HK-2 (cell line): ENCODE data around the gene GPR148.

ENCODE experiments used
- DNase-seq: peaks from one replicate; pipeline ENCODE4 v3.0.0-alpha.2; 2018; ENCODE audit not compliant: unreplicated experiment

GPR148 gene

DNA sequence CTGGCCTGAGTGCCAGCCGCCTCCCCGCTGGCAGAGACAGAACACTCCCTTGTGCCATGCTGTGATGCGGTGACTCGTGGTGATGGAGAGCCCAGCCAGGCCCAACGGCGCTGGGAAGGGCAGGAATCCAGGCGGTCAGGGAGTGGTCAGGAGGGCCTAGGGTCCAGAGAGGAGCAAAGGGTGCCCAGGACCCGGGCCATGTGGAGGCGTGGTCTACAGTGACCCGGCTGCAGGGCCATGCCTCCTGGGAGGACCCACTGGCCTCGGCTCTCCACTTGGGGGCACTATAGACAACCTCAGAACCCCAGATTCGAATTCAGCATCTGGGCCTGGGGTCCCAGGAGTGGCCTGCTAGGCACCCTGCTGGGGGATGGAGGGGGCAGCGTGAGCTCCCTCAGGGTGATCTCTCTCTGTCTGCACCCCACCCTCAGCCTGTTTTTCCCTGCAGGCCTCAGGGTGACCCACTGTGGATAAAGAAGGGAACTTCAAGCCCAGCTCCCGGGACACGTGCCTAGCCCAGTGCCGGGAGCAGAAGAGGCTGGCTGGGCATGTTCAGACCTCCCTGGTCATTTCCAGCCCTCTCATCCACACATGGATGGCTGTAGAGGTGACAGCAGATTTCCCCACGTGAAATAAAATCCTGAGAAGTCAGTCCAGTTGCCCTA lies 39.5 kb downstream of the GPR148 start:
- no peak for DNase-seq

DNA sequence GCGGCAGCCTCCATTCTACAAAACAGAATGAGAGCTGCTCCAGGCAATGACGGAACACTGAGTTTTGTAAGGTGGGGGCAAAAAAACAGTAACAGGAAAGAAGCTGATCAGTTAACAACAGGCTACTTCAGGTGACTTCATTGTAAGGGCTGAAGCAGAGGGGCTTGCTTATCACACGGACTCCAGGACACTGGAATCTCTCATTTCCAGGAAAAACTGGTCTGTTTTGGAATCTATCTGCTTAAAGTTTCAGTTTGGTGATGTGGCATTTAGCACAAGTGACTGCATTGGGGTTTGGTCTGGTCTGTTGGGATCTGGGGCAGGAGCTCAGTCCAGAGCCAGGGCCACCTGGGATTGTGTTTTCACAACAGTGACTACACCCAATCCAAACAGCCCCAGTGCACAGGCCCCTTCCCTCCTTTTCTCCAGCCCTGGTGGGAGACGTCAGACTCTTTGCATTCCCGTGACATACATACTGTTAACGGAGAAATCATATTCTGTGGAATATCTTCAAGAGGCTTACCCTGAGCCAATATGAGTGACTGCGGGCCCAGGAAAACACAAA lies 40.6 kb downstream of the GPR148 start:
- DNase-seq = no peak

DNA sequence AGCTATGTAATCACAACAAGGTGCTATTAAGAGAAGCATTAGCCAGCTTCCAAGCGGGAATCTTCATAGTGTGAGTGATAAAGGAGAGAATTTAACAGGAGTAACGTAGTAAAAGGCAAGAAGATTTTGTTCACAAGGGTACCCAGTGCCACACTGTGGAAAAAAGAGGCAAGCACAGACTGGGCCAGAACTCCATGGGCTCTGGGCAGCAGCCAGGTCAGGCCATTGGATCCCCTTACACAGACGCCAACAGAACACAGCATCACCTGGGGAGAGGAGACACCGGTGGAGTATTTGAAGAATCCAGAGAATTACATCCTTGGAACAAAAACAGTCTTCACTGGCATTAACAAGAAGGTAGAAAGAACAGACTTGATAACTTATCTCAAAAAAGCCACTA lies 47.7 kb downstream of the GPR148 start:
- no peak for DNase-seq

DNA sequence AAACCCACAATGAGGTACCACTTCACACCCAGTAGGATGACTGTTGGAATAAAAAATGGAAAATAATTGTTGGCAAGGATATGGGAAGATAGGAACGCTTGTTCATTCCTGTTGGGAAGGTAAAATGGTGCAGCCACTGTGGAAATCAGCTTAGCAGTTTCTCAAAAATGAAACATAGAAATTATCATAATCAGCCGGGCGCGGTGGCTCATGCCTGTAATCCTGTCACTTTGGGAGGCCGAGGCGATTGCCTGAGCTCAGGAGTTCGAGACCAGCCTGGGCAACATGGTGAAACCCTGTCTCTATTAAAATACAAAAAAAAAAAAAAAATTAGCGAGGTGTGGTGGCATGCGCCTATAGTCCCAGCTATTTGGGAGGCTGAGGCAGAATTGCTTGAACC lies 49.9 kb downstream of the GPR148 start:
- DNase-seq = no peak
